Embryonic facial prominence (tissue), 1 donor: ENCODE results near the gene RNFT1.
A peak's percentile ranks its signal among the peaks of the same experiment; 100 is the strongest.
"Not testable (repeated sequence)": the region's sequence is repeated elsewhere in the genome, so short reads cannot be mapped to it uniquely, and the experiment has no call there.

Source experiments
- DNase-seq: peaks from one replicate; pipeline ENCODE4 v3.0.0-alpha.2; 2016; ENCODE audit errors: extremely low spot score

Gene RNFT1

DNA sequence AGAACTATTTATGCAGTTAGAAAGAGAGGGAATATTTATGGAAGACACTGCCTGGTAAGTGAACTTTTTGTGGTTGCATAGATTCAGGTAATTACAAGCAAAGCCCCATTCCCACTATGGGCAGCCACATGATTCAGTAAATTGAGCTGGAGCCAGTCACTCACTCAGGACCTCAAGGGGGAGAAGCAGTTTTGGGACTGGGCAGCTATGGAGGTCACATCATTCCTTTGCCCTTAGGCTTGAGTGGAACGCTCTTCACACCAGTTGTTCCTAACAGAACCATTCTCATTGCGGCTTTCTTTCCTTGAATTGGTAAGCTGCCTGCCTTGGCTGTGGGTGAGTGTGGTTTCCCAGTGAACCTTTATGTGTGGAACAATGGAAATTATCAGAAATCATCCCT is 34.4 kb downstream of the RNFT1 start:
- DNase-seq = not testable (repeated sequence)

DNA sequence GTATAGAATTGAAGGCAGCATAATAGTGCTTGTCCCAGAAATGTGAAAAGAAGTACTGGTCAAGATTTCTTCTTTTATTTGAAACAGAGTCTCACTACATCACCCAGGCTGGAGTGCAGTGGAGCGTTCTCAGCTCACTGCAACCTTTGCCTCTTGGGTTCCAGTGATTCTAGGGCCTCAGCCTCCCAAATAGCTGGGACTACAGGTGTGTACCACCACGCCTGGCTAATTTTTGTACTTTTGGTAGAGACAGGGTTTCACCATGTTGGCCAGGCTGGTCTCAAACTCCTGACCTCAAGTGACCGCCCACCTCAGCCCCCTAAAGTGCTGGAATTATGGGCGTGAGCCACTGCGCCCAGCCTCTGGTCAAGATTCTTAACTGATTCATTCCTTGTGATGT is 43.9 kb downstream of the RNFT1 start:
- not testable (repeated sequence) for DNase-seq

DNA sequence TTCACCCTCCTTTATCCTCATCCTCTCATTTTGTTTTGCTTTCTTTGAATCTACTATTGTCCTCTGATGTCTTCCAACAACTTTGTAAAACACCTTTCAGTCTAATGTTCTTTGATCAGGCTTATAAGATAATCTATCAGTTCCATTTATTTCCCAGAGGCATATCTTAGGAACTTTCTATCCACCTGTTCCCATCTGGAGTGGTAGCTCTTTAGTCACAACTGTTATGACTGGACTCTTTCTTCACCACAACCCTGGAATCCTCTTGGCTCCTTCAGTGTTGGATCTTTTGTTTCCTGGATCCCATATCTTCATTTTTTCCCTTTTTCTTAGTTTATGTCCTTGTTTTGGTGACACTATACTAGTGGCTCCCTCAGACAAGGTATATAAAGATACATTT is 48.1 kb downstream of the RNFT1 start:
- no peak for DNase-seq

DNA sequence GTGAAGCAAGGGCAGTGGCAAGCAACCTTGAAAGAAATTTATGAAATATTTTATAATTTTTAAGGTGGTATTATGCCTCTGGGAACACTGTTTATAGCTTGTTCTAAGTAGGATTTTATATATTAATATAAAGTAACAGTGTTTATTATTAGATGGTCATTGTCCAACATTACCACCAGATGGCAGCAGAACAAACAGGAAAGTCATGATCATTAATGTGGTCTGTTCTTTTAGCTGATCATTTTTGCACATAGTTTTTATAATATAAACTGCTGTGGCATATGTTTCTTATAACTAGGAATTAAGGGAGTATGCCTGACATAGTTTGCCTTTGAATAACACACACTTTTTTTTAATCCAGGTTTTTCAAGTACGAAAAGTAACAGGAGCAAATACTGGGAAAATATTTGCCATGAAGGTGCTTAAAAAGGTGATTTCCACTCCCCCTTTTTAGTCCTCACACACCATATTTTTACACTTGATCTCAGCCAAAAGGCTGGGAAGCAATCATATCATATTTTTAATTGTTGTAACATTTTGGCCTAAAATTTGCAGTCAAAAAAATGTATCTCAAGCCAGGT is 50.2 kb downstream of the RNFT1 start:
- DNase-seq = peak; percentile 53

DNA sequence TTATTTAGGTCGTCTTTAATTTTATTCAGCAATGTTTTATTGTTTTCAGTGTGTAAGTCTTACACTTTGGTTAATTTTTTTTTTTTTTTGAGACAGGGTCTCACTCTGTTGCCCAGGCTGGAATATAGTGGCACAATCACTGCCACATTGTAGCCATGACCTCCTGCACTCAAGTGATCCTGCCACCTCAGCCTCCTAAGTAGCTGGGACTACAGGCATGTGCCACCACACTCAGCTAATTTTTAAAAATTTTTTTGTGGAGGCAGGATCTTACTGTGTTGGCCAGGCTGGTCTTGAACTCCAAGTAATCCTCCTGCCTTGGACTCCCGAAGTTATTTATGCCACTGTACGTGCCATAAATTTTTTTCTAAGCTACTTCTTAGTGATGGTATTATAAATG is 57.1 kb downstream of the RNFT1 start:
- no peak for DNase-seq

DNA sequence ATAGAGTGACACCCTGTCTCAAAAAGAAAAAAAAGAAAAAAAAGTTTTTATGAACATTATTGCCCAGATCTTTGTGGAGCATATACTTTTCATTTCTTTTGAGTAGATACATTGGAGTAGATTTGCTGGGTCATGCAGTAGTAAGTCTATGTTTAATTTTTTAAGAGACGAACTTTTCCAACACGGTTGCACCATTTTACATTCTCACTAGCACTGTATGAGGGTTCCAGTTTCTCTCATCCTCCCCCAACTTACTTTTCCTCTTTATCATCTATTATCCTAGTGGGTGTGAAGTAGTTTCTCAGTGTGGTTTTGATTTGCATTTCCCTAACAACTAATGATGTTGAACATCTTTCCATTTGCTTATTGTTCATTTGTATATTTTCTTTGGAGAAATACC is 61.1 kb downstream of the RNFT1 start:
- no peak for DNase-seq
